ENCODE data around the gene EDIL3. TPM values are rescaled to one million over a fixed set of nuclear protein-coding genes. Genes with fewer than 3 reads are reported as not detected.

Gene EDIL3
- total RNA-seq, 2 experiments from 2014 or later, result not detected

GRCh38 chr5:84360056-84360455 lies 24.6 kb downstream of the EDIL3 start:
- ChIA-PET CTCF (ENCODE audit: unreplicated experiment) (no interaction called here), POLR2A (no interaction called here)
- no peaks in the 10 kb centered on the region for H3K9me3 ChIP-seq (ENCODE audit: low read length)
- no peaks in the 10 kb centered on the region for H3K9me2 ChIP-seq (ENCODE audit: insufficient read depth, low read length)
- H3K36me3 ChIP-seq (ENCODE audit: insufficient read depth, low read length), result no peaks in the 10 kb centered on the region
- no peak for TF ChIP-seq EZH2phosphoT487 (IDR thresholded peaks at IDR 0.05; ENCODE audit: borderline replicate concordance, low read depth, low read length)
- no peak for TF ChIP-seq CTCF (conservative IDR thresholded peaks at IDR 0.05; ENCODE audit: low read length)
- no peak for DNase-seq (ENCODE audit: low spot score)
- no peaks in the 10 kb centered on the region for H3K79me2 ChIP-seq (ENCODE audit: insufficient read depth, low read depth, low read length)
- H3K4me1 ChIP-seq (ENCODE audit: insufficient read depth, low read length, poor library complexity, severe bottlenecking), result no peaks in the 10 kb centered on the region
- H3K4me3 ChIP-seq (ENCODE audit: low read depth, low read length, poor library complexity, severe bottlenecking), result no peak overlapping the region
- no peak overlapping the region for H3K27ac ChIP-seq (ENCODE audit: low read depth, low read length, poor library complexity, severe bottlenecking)
- H4K20me1 ChIP-seq (ENCODE audit: insufficient read depth, low read length), result no peaks in the 10 kb centered on the region
- H2AFZ ChIP-seq (ENCODE audit: low read length), result no peak overlapping the region
- no peak overlapping the region for H3K4me2 ChIP-seq (ENCODE audit: low read length)
- intact Hi-C loops (cut with micrococcal nuclease; ENCODE audit: unreplicated experiment), result no loop called here
- BruUV-seq (replicated peaks), result no TSS peak

- Histone ChIP-seq H3K9me3 (ENCODE audit: low read length) (no peaks in the 10 kb centered on the region), H2AFZ (ENCODE audit: low read length) (no peak overlapping the region), H3K9me2 (ENCODE audit: insufficient read depth, low read length) (no peaks in the 10 kb centered on the region), H3K4me1 (ENCODE audit: insufficient read depth, low read length, poor library complexity, severe bottlenecking) (no peaks in the 10 kb centered on the region), H3K4me3 (ENCODE audit: low read depth, low read length, poor library complexity, severe bottlenecking) (no peak overlapping the region), H3K79me2 (ENCODE audit: insufficient read depth, low read depth, low read length) (no peaks in the 10 kb centered on the region), H3K4me2 (ENCODE audit: low read length) (no peak overlapping the region), H3K27ac (ENCODE audit: low read depth, low read length, poor library complexity, severe bottlenecking) (no peak overlapping the region), H4K20me1 (ENCODE audit: insufficient read depth, low read length) (no peaks in the 10 kb centered on the region), H3K36me3 (ENCODE audit: insufficient read depth, low read length) (no peaks in the 10 kb centered on the region)
- intact Hi-C loops (cut with micrococcal nuclease; ENCODE audit: unreplicated experiment), result no loop called here
- TF ChIP-seq CTCF (conservative IDR thresholded peaks at IDR 0.05; ENCODE audit: low read length) (no peak), EZH2phosphoT487 (IDR thresholded peaks at IDR 0.05; ENCODE audit: borderline replicate concordance, low read depth, low read length) (no peak)
- no peak for DNase-seq (ENCODE audit: low spot score)
- ChIA-PET POLR2A (no interaction called here), CTCF (ENCODE audit: unreplicated experiment) (no interaction called here)
- no TSS peak for BruUV-seq (replicated peaks)
Measured at GRCh38 chr5:84354101-84354500, 30.6 kb downstream of the EDIL3 start.

DNA sequence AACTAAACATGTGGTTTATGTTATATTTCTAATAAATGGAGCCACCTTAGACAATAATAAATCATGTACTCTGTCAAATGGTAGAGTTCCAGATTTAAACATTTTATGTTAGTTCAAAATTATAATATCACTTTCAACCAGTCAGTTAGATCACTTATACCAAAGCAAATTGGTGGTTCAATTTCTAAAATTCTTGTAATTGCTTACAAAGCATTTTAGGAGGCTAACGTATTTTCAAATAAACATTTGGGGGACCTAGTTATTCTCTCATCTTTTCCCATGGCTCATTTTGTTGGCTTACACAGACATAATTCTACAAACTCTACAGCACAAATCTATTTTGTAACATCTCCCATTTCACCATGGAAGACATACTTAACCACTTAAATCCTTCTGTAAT lies 39.9 kb downstream of the EDIL3 start:
- H3K9me3 ChIP-seq (ENCODE audit: low read length), result no peaks in the 10 kb centered on the region
- H3K27ac ChIP-seq (ENCODE audit: low read depth, low read length, poor library complexity, severe bottlenecking), result no peak overlapping the region
- H4K20me1 ChIP-seq (ENCODE audit: insufficient read depth, low read length), result no peaks in the 10 kb centered on the region
- no TSS peak for BruUV-seq (replicated peaks)
- no peak overlapping the region for H2AFZ ChIP-seq (ENCODE audit: low read length)
- intact Hi-C loops (cut with micrococcal nuclease; ENCODE audit: unreplicated experiment), result no loop called here
- ChIA-PET POLR2A (no interaction called here), CTCF (ENCODE audit: unreplicated experiment) (no interaction called here)
- no peaks in the 10 kb centered on the region for H3K79me2 ChIP-seq (ENCODE audit: insufficient read depth, low read depth, low read length)
- H3K36me3 ChIP-seq (ENCODE audit: insufficient read depth, low read length), result no peaks in the 10 kb centered on the region
- H3K4me3 ChIP-seq (ENCODE audit: low read depth, low read length, poor library complexity, severe bottlenecking), result no peak overlapping the region
- TF ChIP-seq CTCF (conservative IDR thresholded peaks at IDR 0.05; ENCODE audit: low read length) (no peak), EZH2phosphoT487 (IDR thresholded peaks at IDR 0.05; ENCODE audit: borderline replicate concordance, low read depth, low read length) (no peak)
- no peaks in the 10 kb centered on the region for H3K4me1 ChIP-seq (ENCODE audit: insufficient read depth, low read length, poor library complexity, severe bottlenecking)
- H3K9me2 ChIP-seq (ENCODE audit: insufficient read depth, low read length), result no peaks in the 10 kb centered on the region
- DNase-seq (ENCODE audit: low spot score), result no peak
- no peak overlapping the region for H3K4me2 ChIP-seq (ENCODE audit: low read length)
